Lower leg skin (tissue), 3 donors: ENCODE measurements around the gene CFAP65.

Source experiments
- CTCF ChIP-seq, 3 donors: fragments of 450-650 bp; IDR thresholded peaks; one replicate each; pipeline ENCODE4 v1.5.1; 2016; ENCODE audit warnings: antibody characterized with exemption in 3 of 3, mild to moderate bottlenecking in 3 of 3, moderate library complexity in 2 of 3
- POLR2A ChIP-seq, 2 donors: fragments of 450-650 bp; IDR thresholded peaks; one replicate each; pipeline ENCODE4 v1.6.1; 2016 to 2017; ENCODE audit warnings: antibody characterized with exemption in 2 of 2, mild to moderate bottlenecking in 1 of 2, moderate library complexity in 1 of 2

GRCh38 chr2:219087848-219088247 lies 46.5 kb upstream of the CFAP65 start:
- TF ChIP-seq POLR2A (IDR thresholded peaks at IDR 0.05) (no peak), CTCF (IDR thresholded peaks at IDR 0.05) (no peak)
